A673 (cell line): Measurements from ENCODE around the gene FASN. TPM values are rescaled to one million over a fixed set of nuclear protein-coding genes. Genes with fewer than 3 reads are reported as not detected.

Source experiments
- BruUV-seq: library from RNA; stranded (reverse); fragments of 400-500 nt; replicated peaks from 2 replicates; lab custom pipeline; 2021; lab: Mats Ljungman, UMichigan
- CTCF ChIA-PET: fragments of 300-600 bp; sonication (Branson Sonifier 250); formaldehyde crosslinking; loops from one replicate; lab custom pipeline; 2022; ENCODE audit warnings: antibody characterized with exemption; lab: Charles Lee
- POLR2A ChIA-PET: fragments of 300-600 bp; sonication (Branson Sonifier 250); formaldehyde crosslinking; loops from one replicate; lab custom pipeline; 2022; ENCODE audit warnings: antibody characterized with exemption; ENCODE audit not compliant: low non-redundant PET; lab: Charles Lee
- DNase-seq: peaks from one replicate; pipeline ENCODE4 v3.0.0-alpha.2; 2015; ENCODE audit warnings: low spot score
- H3K27ac ChIP-seq: fragments of 200-600 bp; sonication (generic); 2 replicates; pipeline ENCODE4 v1.5.1; 2016; ENCODE audit warnings: mixed run types, low read depth, mild to moderate bottlenecking, mixed read lengths, antibody characterized with exemption, low read length; ENCODE audit not compliant: poor library complexity, severe bottlenecking
- H3K27me3 ChIP-seq: fragments of 200-600 bp; sonication (generic); replicated peaks from 2 replicates; pipeline ENCODE4 v1.6.1; 2017; ENCODE audit warnings: mixed run types, low read depth, mild to moderate bottlenecking, mixed read lengths, antibody characterized with exemption, low read length; ENCODE audit not compliant: insufficient read depth, poor library complexity
- H3K36me3 ChIP-seq: fragments of 200-600 bp; sonication (generic); 2 replicates; pipeline ENCODE4 v1.6.1; 2016; ENCODE audit warnings: mixed run types, mild to moderate bottlenecking, mixed read lengths, antibody characterized with exemption, low read length; ENCODE audit not compliant: insufficient read depth, poor library complexity, severe bottlenecking
- H3K4me1 ChIP-seq: fragments of 200-600 bp; sonication (generic); 2 replicates; pipeline ENCODE4 v1.6.1; 2017; ENCODE audit warnings: mixed run types, mild to moderate bottlenecking, mixed read lengths, antibody characterized with exemption, low read length; ENCODE audit not compliant: insufficient read depth, poor library complexity, severe bottlenecking
- H3K4me3 ChIP-seq: fragments of 200-600 bp; sonication (generic); 2 replicates; pipeline ENCODE4 v1.5.1; 2016; ENCODE audit warnings: low read depth, mixed run types, mild to moderate bottlenecking, mixed read lengths, low read length; ENCODE audit not compliant: poor library complexity, severe bottlenecking
- H3K9me3 ChIP-seq: fragments of 200-600 bp; sonication (generic); 2 replicates; pipeline ENCODE4 v1.6.1; 2016; ENCODE audit warnings: mixed run types, low read depth, mild to moderate bottlenecking, mixed read lengths, antibody characterized with exemption, low read length; ENCODE audit not compliant: poor library complexity, severe bottlenecking
- EZH2 ChIP-seq: fragments of 200-600 bp; sonication (generic); IDR thresholded peaks from 2 replicates; pipeline ENCODE4 v1.6.1; 2017; ENCODE audit warnings: borderline replicate concordance, low read depth, mild to moderate bottlenecking, mixed read lengths, antibody characterized with exemption, low read length; ENCODE audit not compliant: poor library complexity, severe bottlenecking
- intact Hi-C: fragments of 100-400 bp; cut with micrococcal nuclease; formaldehyde crosslinking; loops from one replicate; pipeline ENCODE4 v1.10.0; 2022; ENCODE audit not compliant: unreplicated experiment
- total RNA-seq: library from RNA; stranded (reverse); gene quantifications from 2 replicates; pipeline ENCODE4 v1.2.3, GENCODE V29; 2021
- TF ChIP-seq, protein P1 (sequence below): fragments of 300-800, 200-600 bp; sonication (generic); conservative IDR thresholded peaks from 2 replicates; pipeline ENCODE4 v1.5.1; 2017; ENCODE audit warnings: low read depth, mild to moderate bottlenecking, antibody characterized with exemption, low read length, moderate library complexity, mixed read lengths

The FASN gene
- total RNA-seq, 1 experiment from 2014 or later = 591 TPM

- intact Hi-C loops = no loop called here
- no peaks in the 10 kb centered on the region for H3K27me3 ChIP-seq
- no TSS peak for BruUV-seq
- H3K9me3 ChIP-seq = no peaks in the 10 kb centered on the region
- DNase-seq = no peak
- ChIA-PET CTCF (no interaction called here), POLR2A (no interaction called here)
- peaks cover 15% of the 10 kb centered on the region for H3K36me3 ChIP-seq
- H3K27ac ChIP-seq = no peak overlapping the region
- H3K4me1 ChIP-seq = no peaks in the 10 kb centered on the region
- no peak overlapping the region for H3K4me3 ChIP-seq
- no peak for TF ChIP-seq EZH2
- TF ChIP-seq, protein P1, sequence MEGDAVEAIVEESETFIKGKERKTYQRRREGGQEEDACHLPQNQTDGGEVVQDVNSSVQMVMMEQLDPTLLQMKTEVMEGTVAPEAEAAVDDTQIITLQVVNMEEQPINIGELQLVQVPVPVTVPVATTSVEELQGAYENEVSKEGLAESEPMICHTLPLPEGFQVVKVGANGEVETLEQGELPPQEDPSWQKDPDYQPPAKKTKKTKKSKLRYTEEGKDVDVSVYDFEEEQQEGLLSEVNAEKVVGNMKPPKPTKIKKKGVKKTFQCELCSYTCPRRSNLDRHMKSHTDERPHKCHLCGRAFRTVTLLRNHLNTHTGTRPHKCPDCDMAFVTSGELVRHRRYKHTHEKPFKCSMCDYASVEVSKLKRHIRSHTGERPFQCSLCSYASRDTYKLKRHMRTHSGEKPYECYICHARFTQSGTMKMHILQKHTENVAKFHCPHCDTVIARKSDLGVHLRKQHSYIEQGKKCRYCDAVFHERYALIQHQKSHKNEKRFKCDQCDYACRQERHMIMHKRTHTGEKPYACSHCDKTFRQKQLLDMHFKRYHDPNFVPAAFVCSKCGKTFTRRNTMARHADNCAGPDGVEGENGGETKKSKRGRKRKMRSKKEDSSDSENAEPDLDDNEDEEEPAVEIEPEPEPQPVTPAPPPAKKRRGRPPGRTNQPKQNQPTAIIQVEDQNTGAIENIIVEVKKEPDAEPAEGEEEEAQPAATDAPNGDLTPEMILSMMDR = no peak
Measured at GRCh38 chr17:82073446-82073845, 24.6 kb downstream of the FASN start.

DNA sequence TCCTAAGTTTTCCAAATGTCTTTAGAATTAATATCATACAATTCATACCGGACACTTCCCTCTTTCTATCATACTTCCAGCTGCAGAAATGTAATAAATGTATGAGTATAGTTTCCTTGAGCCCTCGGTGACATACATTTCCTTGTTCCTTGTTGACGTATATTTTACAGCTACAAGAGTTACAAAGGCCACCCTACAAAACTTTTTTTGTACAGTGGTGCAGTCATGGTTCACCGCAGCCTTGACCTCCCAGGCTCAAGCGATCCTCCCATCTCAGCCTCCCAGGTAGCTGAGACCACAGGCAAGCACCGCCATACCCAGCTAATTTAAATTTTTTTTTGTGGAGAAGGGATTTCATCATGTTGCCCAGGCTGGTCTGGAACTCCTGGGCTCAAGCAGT, 25.2 kb downstream of the FASN start:
- Histone ChIP-seq H3K27me3 (no peaks in the 10 kb centered on the region), H3K36me3 (peaks cover 9% of the 10 kb centered on the region), H3K4me1 (no peaks in the 10 kb centered on the region), H3K27ac (no peak overlapping the region), H3K4me3 (no peak overlapping the region), H3K9me3 (no peaks in the 10 kb centered on the region)
- intact Hi-C loops = no loop called here
- ChIA-PET CTCF (no interaction called here), POLR2A (no interaction called here)
- no peak for DNase-seq
- BruUV-seq = no TSS peak
- TF ChIP-seq, protein P1 = no peak
- no peak for TF ChIP-seq EZH2

DNA sequence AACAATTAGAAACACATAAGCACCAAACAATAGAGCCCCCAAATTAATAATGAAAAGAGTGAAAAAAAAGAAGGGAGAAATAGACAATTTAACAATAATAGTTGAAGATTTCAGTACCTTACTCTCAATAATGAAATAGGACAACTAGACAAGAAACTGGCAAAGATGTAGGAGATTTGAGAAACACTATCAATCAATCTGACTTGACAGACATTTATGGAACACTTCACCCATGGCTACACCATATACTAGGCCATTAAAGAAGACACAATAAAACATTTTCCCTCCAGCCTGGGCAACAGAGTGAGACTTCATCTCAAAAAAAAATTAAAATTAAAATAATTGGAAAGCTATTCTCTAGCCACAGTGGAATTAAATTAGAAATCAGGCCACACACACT, 27.4 kb downstream of the FASN start:
- BruUV-seq = no TSS peak
- peaks cover 6% of the 10 kb centered on the region for H3K4me1 ChIP-seq
- no peaks in the 10 kb centered on the region for H3K9me3 ChIP-seq
- TF ChIP-seq, protein P1 = no peak
- no peak for TF ChIP-seq EZH2
- no peaks in the 10 kb centered on the region for H3K36me3 ChIP-seq
- DNase-seq = no peak
- no peaks in the 10 kb centered on the region for H3K27me3 ChIP-seq
- no peak overlapping the region for H3K27ac ChIP-seq
- ChIA-PET POLR2A (no interaction called here), CTCF (no interaction called here)
- intact Hi-C loops = no loop called here
- H3K4me3 ChIP-seq = no peak overlapping the region
